ENCODE results near the gene NLRC5.

The NLRC5 gene

GRCh38 chr16:56945847-56946527 is 43.4 kb upstream of the NLRC5 start:
- H3K27ac ChIP-seq, result no peak overlapping the region
- no peak for TF ChIP-seq CTCF (conservative IDR thresholded peaks at IDR 0.05)

- H3K27ac ChIP-seq, result no peak overlapping the region
- no peak for TF ChIP-seq CTCF (conservative IDR thresholded peaks at IDR 0.05)
These were observed 42.4 kb upstream of the NLRC5 start for GRCh38 chr16:56946767-56947603.

- no peak overlapping the region for H3K27ac ChIP-seq
- TF ChIP-seq CTCF (conservative IDR thresholded peaks at IDR 0.05), result no peak
These were observed 41.8 kb upstream of the NLRC5 start for GRCh38 chr16:56947604-56947995.

- no peak for TF ChIP-seq CTCF (conservative IDR thresholded peaks at IDR 0.05)
These were observed 41.1 kb upstream of the NLRC5 start for GRCh38 chr16:56948234-56948633.

GRCh38 chr16:56950051-56950450 is 39.3 kb upstream of the NLRC5 start:
- H3K27ac ChIP-seq, result no peak overlapping the region
- no peak for TF ChIP-seq CTCF (conservative IDR thresholded peaks at IDR 0.05)

More at GRCh38 chr16:56948234-56948633, 41.1 kb upstream of the NLRC5 start:
- no peak overlapping the region for H3K27ac ChIP-seq

GRCh38 chr16:56950455-56950854 is 38.9 kb upstream of the NLRC5 start:
- no peak for TF ChIP-seq CTCF (conservative IDR thresholded peaks at IDR 0.05)
- H3K27ac ChIP-seq, result no peak overlapping the region

- TF ChIP-seq CTCF (conservative IDR thresholded peaks at IDR 0.05), result peak; percentile 60
- H3K27ac ChIP-seq, result no peak overlapping the region
These were observed 38.2 kb upstream of the NLRC5 start for GRCh38 chr16:56950881-56951771.
